ENCODE results near the gene NAP1L5.

GRCh38 chr4:88655226-88655625, 42.4 kb downstream of the NAP1L5 start:
- TF ChIP-seq CTCF (IDR thresholded peaks at IDR 0.05; ENCODE audit: low read depth, low read length), result no peak
- no peak for TF ChIP-seq EZH2phosphoT487 (IDR thresholded peaks at IDR 0.05; ENCODE audit: low read depth)

Data from OCI-LY3 (cell line).